Measurements from ENCODE around the gene ABCA10.

ABCA10 gene

GRCh38 chr17:69142175-69142802 lies 86.3 kb downstream of the ABCA10 start:
- no peak for TF ChIP-seq CTCF (IDR thresholded peaks at IDR 0.05)
- Mint-ChIP-seq H3K27me3 (ENCODE audit: low read depth, poor library complexity) (peaks cover 12% of the 10 kb centered on the region), H3K27ac (no peak overlapping the region), H3K9me3 (peaks cover 3% of the 10 kb centered on the region), H3K36me3 (ENCODE audit: low read depth) (no peaks in the 10 kb centered on the region), H3K4me1 (peaks cover 2% of the 10 kb centered on the region), H3K4me3 (no peak overlapping the region)
- DNase-seq, result no peak

GRCh38 chr17:69141431-69142174 lies 87.0 kb downstream of the ABCA10 start, which contains the start of gene ABCA6:
TSS of gene ABCA6 (minus strand) at chr17:69141895. CDS start at chr17:69140703, 1,192 bp downstream.
- Mint-ChIP-seq H3K4me3 (no peak within 1 kb of the TSS), H3K36me3 (ENCODE audit: low read depth) (no peaks in the 10 kb centered on the region), H3K27me3 (ENCODE audit: low read depth, poor library complexity) (peaks cover 12% of the 10 kb centered on the region), H3K27ac (no peak within 1 kb of the TSS), H3K9me3 (peaks cover 7% of the 10 kb centered on the region), H3K4me1 (no peaks in the 10 kb centered on the region)
- no peak for DNase-seq
- no peak for TF ChIP-seq CTCF (IDR thresholded peaks at IDR 0.05)

- H3K4me3 Mint-ChIP-seq, result no peak overlapping the region
- H3K27ac Mint-ChIP-seq, result no peak overlapping the region
- DNase-seq, result no peak
- H3K27me3 Mint-ChIP-seq (ENCODE audit: low read depth, poor library complexity), result no peaks in the 10 kb centered on the region
- H3K9me3 Mint-ChIP-seq, result peaks cover 7% of the 10 kb centered on the region
- H3K36me3 Mint-ChIP-seq (ENCODE audit: low read depth), result no peaks in the 10 kb centered on the region
- no peaks in the 10 kb centered on the region for H3K4me1 Mint-ChIP-seq
- no peak for TF ChIP-seq CTCF (IDR thresholded peaks at IDR 0.05)
Observed at GRCh38 chr17:69134112-69134511, 94.5 kb downstream of the ABCA10 start.

GRCh38 chr17:69130627-69131296 lies 97.9 kb downstream of the ABCA10 start:
- Mint-ChIP-seq H3K4me3 (no peak overlapping the region), H3K4me1 (no peaks in the 10 kb centered on the region), H3K27ac (no peak overlapping the region), H3K27me3 (ENCODE audit: low read depth, poor library complexity) (no peaks in the 10 kb centered on the region), H3K36me3 (ENCODE audit: low read depth) (no peaks in the 10 kb centered on the region), H3K9me3 (no peaks in the 10 kb centered on the region)
- no peak for DNase-seq
- TF ChIP-seq CTCF (IDR thresholded peaks at IDR 0.05), result no peak

GRCh38 chr17:69123626-69124025 lies 105.0 kb downstream of the ABCA10 start:
- TF ChIP-seq CTCF (IDR thresholded peaks at IDR 0.05), result no peak
- peaks cover 6% of the 10 kb centered on the region for H3K27me3 Mint-ChIP-seq (ENCODE audit: low read depth, poor library complexity)
- no peak overlapping the region for H3K4me3 Mint-ChIP-seq
- H3K27ac Mint-ChIP-seq, result no peak overlapping the region
- no peaks in the 10 kb centered on the region for H3K36me3 Mint-ChIP-seq (ENCODE audit: low read depth)
- H3K9me3 Mint-ChIP-seq, result no peaks in the 10 kb centered on the region
- DNase-seq, result no peak
- H3K4me1 Mint-ChIP-seq, result no peaks in the 10 kb centered on the region
